Lower leg skin (tissue), 3 donors: ENCODE results near the gene GAK.

Experiments used
- CTCF ChIP-seq, 3 donors: fragments of 450-650 bp; IDR thresholded peaks; one replicate each; pipeline ENCODE4 v1.5.1; 2016; ENCODE audit warnings: antibody characterized with exemption in 3 of 3, mild to moderate bottlenecking in 3 of 3, moderate library complexity in 2 of 3
- POLR2A ChIP-seq, 2 donors: fragments of 450-650 bp; IDR thresholded peaks; one replicate each; pipeline ENCODE4 v1.6.1; 2016 to 2017; ENCODE audit warnings: antibody characterized with exemption in 2 of 2, mild to moderate bottlenecking in 1 of 2, moderate library complexity in 1 of 2

- TF ChIP-seq CTCF (IDR thresholded peaks at IDR 0.05) (no peak), POLR2A (IDR thresholded peaks at IDR 0.05) (no peak)
These were observed 20.9 kb upstream of the GAK start for GRCh38 chr4:952881-953573.
